ENCODE results near the gene SH3RF3.

Gene SH3RF3

GRCh38 chr2:109501461-109501860 lies 372.5 kb downstream of the SH3RF3 start:
- DNase-seq (ENCODE audit: low spot score) = no peak

- no peak for DNase-seq (ENCODE audit: low spot score)
Measured at GRCh38 chr2:109503191-109503590, 374.2 kb downstream of the SH3RF3 start.

- no peak for DNase-seq (ENCODE audit: low spot score)
Measured at GRCh38 chr2:109507217-109507616, 378.2 kb downstream of the SH3RF3 start.

GRCh38 chr2:109507828-109508227 lies 378.8 kb downstream of the SH3RF3 start:
- no peak for DNase-seq (ENCODE audit: low spot score)

GRCh38 chr2:109508556-109508955 lies 379.6 kb downstream of the SH3RF3 start:
- no peak for DNase-seq (ENCODE audit: low spot score)

- peak; percentile 62 for DNase-seq (ENCODE audit: low spot score)
Measured at GRCh38 chr2:109510136-109511028, 381.4 kb downstream of the SH3RF3 start.

- no peak for DNase-seq (ENCODE audit: low spot score)
Measured at GRCh38 chr2:109511168-109511567, 382.2 kb downstream of the SH3RF3 start.

- no peak for DNase-seq (ENCODE audit: low spot score)
Measured at GRCh38 chr2:109512076-109512475, 383.1 kb downstream of the SH3RF3 start.

- DNase-seq (ENCODE audit: low spot score) = no peak
Measured at GRCh38 chr2:109513230-109513629, 384.2 kb downstream of the SH3RF3 start.

- DNase-seq (ENCODE audit: low spot score) = no peak
Measured at GRCh38 chr2:109513749-109514588, 385.0 kb downstream of the SH3RF3 start.

GRCh38 chr2:109514857-109515256 lies 385.9 kb downstream of the SH3RF3 start:
- DNase-seq (ENCODE audit: low spot score) = no peak

- no peak for DNase-seq (ENCODE audit: low spot score)
Measured at GRCh38 chr2:109516445-109517117, 387.6 kb downstream of the SH3RF3 start.

GRCh38 chr2:109517118-109517889 lies 388.3 kb downstream of the SH3RF3 start:
- DNase-seq (ENCODE audit: low spot score) = no peak

- no peak for DNase-seq (ENCODE audit: low spot score)
Measured at GRCh38 chr2:109519513-109519912, 390.5 kb downstream of the SH3RF3 start.

GRCh38 chr2:109521233-109522062 lies 392.4 kb downstream of the SH3RF3 start:
- DNase-seq (ENCODE audit: low spot score) = no peak

GRCh38 chr2:109522063-109522374 lies 393.0 kb downstream of the SH3RF3 start:
- no peak for DNase-seq (ENCODE audit: low spot score)

GRCh38 chr2:109523121-109523520 lies 394.1 kb downstream of the SH3RF3 start:
- DNase-seq (ENCODE audit: low spot score) = no peak

GRCh38 chr2:109523536-109524361 lies 394.7 kb downstream of the SH3RF3 start:
- no peak for DNase-seq (ENCODE audit: low spot score)

GRCh38 chr2:109525836-109526235 lies 396.8 kb downstream of the SH3RF3 start:
- no peak for DNase-seq (ENCODE audit: low spot score)

- DNase-seq (ENCODE audit: low spot score) = no peak
Measured at GRCh38 chr2:109526442-109526970, 397.5 kb downstream of the SH3RF3 start.

All from hematopoietic multipotent progenitor cell treated with erythropoietin and hydrocortisone succinate and interleukin-3 and kit ligand, for 17 days (in vitro differentiated cells).